H1 (cell line): ENCODE data around the gene UROD. TPM values are rescaled to one million over a fixed set of nuclear protein-coding genes. Genes with fewer than 3 reads are reported as not detected.

Source experiments
- HDAC2 ChIP-seq, 2 experiments: fragments of 300-600 bp in 1 of 2; sonication (generic) in 1 of 2; IDR thresholded peaks; 2 replicates each; pipeline ENCODE4 v1.6.1; 2011 to 2012; ENCODE audit warnings: low read depth in 2 of 2, low read length in 2 of 2, mild to moderate bottlenecking in 2 of 2, moderate library complexity in 2 of 2, borderline replicate concordance in 1 of 2, inconsistent platforms in 1 of 2
- RFX5 ChIP-seq: IDR thresholded peaks from 2 replicates; pipeline ENCODE4 v1.6.1; 2011; ENCODE audit warnings: low read depth, low read length, improper control_type of control experiment, borderline replicate concordance
- RXRA ChIP-seq: IDR thresholded peaks from 2 replicates; pipeline ENCODE4 v1.6.1; 2011; ENCODE audit warnings: low read depth, mild to moderate bottlenecking, low read length, moderate library complexity; ENCODE audit not compliant: insufficient read depth
- polyA plus RNA-seq, 7 experiments: library from polyadenylated mRNA; depleted of rRNA in 3 of 7; stranded (reverse) in 5 of 7; unstranded in 2 of 7; fragments of >200 nt in 5 of 7; fragments of 200-250 nt in 2 of 7; gene quantifications; 1 replicate in 5 of 7; 2 replicates in 1 of 7; 4 replicates in 1 of 7; pipeline versions ENCODE4 v1.2.1 to v1.2.3, GENCODE V29; 2011 to 2013; ENCODE audit warnings: missing spikeins in 2 of 7, mixed read lengths in 2 of 7
- total RNA-seq: library from RNA; stranded (reverse); fragmentation: NEBNext Ultra II Directional; extraction: Animal tissue kit (Norgen Biotek cat#: 25700); gene quantifications from 2 replicates; pipeline ENCODE4 v1.2.1, GENCODE V29; 2021
- TF ChIP-seq, protein P1 (sequence below): fragments of 300-600 bp; sonication (generic); IDR thresholded peaks from 2 replicates; pipeline ENCODE4 v1.7.1; 2012; ENCODE audit warnings: low read length, moderate library complexity, mild to moderate bottlenecking, inconsistent platforms; ENCODE audit not compliant: insufficient replicate concordance
- TF ChIP-seq, protein P2 (sequence below): IDR thresholded peaks from 2 replicates; pipeline ENCODE4 v1.6.1; 2011; ENCODE audit warnings: low read length, improper control_type of control experiment

Gene UROD
- total and polyA plus RNA-seq, 2 of the 8 experiments (the other 6 are each of a cell fraction or from before 2014, with no cell fraction given) = 86.6 to 220 TPM

DNA sequence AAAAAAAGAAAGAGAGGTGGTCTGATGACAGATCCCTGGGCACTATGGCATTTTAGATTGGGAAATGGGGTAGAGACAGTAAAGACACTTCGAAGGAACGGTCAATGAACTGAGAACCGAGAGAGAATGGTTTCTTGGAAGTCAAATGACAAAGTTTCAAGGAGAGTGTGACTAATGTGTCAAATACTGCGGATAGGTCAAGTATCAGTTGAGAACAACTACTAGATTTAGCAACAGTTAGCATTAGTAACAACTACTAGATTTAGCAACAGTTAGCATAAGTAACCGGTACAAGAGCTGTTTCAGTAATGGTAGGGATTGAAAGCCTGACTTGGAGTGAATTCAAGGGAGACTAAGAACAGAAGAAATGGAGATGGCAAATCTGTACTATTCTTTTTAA is 35.0 kb downstream of the UROD start (continued):
- TF ChIP-seq, protein P1, sequence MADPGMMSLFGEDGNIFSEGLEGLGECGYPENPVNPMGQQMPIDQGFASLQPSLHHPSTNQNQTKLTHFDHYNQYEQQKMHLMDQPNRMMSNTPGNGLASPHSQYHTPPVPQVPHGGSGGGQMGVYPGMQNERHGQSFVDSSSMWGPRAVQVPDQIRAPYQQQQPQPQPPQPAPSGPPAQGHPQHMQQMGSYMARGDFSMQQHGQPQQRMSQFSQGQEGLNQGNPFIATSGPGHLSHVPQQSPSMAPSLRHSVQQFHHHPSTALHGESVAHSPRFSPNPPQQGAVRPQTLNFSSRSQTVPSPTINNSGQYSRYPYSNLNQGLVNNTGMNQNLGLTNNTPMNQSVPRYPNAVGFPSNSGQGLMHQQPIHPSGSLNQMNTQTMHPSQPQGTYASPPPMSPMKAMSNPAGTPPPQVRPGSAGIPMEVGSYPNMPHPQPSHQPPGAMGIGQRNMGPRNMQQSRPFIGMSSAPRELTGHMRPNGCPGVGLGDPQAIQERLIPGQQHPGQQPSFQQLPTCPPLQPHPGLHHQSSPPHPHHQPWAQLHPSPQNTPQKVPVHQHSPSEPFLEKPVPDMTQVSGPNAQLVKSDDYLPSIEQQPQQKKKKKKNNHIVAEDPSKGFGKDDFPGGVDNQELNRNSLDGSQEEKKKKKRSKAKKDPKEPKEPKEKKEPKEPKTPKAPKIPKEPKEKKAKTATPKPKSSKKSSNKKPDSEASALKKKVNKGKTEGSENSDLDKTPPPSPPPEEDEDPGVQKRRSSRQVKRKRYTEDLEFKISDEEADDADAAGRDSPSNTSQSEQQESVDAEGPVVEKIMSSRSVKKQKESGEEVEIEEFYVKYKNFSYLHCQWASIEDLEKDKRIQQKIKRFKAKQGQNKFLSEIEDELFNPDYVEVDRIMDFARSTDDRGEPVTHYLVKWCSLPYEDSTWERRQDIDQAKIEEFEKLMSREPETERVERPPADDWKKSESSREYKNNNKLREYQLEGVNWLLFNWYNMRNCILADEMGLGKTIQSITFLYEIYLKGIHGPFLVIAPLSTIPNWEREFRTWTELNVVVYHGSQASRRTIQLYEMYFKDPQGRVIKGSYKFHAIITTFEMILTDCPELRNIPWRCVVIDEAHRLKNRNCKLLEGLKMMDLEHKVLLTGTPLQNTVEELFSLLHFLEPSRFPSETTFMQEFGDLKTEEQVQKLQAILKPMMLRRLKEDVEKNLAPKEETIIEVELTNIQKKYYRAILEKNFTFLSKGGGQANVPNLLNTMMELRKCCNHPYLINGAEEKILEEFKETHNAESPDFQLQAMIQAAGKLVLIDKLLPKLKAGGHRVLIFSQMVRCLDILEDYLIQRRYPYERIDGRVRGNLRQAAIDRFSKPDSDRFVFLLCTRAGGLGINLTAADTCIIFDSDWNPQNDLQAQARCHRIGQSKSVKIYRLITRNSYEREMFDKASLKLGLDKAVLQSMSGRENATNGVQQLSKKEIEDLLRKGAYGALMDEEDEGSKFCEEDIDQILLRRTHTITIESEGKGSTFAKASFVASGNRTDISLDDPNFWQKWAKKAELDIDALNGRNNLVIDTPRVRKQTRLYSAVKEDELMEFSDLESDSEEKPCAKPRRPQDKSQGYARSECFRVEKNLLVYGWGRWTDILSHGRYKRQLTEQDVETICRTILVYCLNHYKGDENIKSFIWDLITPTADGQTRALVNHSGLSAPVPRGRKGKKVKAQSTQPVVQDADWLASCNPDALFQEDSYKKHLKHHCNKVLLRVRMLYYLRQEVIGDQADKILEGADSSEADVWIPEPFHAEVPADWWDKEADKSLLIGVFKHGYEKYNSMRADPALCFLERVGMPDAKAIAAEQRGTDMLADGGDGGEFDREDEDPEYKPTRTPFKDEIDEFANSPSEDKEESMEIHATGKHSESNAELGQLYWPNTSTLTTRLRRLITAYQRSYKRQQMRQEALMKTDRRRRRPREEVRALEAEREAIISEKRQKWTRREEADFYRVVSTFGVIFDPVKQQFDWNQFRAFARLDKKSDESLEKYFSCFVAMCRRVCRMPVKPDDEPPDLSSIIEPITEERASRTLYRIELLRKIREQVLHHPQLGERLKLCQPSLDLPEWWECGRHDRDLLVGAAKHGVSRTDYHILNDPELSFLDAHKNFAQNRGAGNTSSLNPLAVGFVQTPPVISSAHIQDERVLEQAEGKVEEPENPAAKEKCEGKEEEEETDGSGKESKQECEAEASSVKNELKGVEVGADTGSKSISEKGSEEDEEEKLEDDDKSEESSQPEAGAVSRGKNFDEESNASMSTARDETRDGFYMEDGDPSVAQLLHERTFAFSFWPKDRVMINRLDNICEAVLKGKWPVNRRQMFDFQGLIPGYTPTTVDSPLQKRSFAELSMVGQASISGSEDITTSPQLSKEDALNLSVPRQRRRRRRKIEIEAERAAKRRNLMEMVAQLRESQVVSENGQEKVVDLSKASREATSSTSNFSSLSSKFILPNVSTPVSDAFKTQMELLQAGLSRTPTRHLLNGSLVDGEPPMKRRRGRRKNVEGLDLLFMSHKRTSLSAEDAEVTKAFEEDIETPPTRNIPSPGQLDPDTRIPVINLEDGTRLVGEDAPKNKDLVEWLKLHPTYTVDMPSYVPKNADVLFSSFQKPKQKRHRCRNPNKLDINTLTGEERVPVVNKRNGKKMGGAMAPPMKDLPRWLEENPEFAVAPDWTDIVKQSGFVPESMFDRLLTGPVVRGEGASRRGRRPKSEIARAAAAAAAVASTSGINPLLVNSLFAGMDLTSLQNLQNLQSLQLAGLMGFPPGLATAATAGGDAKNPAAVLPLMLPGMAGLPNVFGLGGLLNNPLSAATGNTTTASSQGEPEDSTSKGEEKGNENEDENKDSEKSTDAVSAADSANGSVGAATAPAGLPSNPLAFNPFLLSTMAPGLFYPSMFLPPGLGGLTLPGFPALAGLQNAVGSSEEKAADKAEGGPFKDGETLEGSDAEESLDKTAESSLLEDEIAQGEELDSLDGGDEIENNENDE = no peak
- TF ChIP-seq, protein P2, sequence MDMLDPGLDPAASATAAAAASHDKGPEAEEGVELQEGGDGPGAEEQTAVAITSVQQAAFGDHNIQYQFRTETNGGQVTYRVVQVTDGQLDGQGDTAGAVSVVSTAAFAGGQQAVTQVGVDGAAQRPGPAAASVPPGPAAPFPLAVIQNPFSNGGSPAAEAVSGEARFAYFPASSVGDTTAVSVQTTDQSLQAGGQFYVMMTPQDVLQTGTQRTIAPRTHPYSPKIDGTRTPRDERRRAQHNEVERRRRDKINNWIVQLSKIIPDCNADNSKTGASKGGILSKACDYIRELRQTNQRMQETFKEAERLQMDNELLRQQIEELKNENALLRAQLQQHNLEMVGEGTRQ = no peak
- TF ChIP-seq RFX5 (no peak), RXRA (no peak), HDAC2 (IDR thresholded peaks at IDR 0.05; ENCODE audit: borderline replicate concordance in 1 of 2, low read depth in 2 of 2, low read length in 2 of 2) (no peak)
- TF ChIP-seq, all 59 proteins: peak for 0
